ENCODE data around the gene RNF103.
"Not testable (repeated sequence)": the region's sequence is repeated elsewhere in the genome, so short reads cannot be mapped to it uniquely, and the experiment has no call there.

The RNF103 gene

GRCh38 chr2:86623494-86624266 is at the start of gene RNF103:
Gene RNF103, minus strand, starts transcription at chr2:86623865. Its CDS starts 979 bp downstream, at chr2:86622886.
- peak; percentile 93 for DNase-seq (ENCODE audit: low spot score)
- no peak for TF ChIP-seq CTCF (IDR thresholded peaks at IDR 0.05; ENCODE audit: extremely low read depth, missing control alignments)

GRCh38 chr2:86673011-86673410 is 49.3 kb upstream of the RNF103 start:
- no peak for TF ChIP-seq CTCF (IDR thresholded peaks at IDR 0.05; ENCODE audit: extremely low read depth, missing control alignments)
- DNase-seq (ENCODE audit: low spot score): no peak

DNA sequence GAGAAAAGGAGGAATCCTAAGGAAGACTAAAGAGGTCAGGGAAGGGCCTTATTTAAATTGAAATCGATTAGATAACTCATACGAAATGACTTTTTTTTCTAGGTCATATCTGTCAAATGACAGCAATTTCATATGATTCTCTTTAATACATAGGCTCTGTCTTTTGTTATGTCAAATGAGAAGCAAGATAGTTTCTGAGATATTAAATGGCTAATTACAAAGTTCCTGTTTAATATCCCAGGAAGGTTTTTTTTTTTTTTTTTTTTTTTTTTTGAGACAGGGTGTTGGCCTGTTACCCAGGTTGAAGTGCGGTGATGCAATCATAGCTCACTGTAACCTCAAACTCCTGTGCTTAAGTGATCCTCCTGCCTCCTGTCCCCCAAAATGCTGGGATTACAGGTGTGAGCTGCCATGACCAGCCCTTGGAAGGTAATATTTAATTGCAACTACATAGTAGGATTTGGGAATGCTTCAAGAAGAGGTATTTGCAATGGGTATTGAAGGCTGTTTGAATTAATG is 48.4 kb upstream of the RNF103 start:
- no peak for TF ChIP-seq CTCF (IDR thresholded peaks at IDR 0.05; ENCODE audit: extremely low read depth, missing control alignments)
- DNase-seq (ENCODE audit: low spot score): no peak

DNA sequence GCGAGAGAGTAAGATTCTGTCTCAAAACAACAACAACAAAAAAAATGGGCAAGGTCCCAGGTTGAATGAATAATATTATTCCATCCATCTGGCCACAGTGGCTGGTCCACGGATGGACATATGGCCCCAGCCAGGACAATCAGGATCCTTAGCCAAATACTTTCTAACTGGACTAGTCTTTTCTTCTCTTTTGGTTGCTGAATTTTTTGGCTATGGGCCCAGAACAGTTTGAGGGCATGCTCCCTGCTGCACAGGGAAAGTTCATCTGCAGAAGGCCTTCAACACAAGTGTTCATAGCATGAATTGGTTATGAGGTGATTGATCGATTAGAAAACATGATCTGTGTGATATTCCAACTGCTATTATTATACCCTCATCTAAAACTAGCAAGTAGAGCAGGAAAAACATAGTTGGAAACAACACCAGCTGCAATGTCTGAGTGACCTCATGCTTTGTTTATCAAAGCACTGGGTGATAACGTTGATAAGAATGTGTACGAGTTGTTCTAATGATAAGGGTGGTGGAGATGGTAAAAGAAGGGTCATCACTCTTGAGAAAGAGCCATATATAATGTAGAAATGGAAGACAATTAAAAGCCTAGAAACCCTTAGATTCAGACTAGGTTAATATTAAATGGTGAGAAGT is 47.8 kb upstream of the RNF103 start:
- no peak for DNase-seq (ENCODE audit: low spot score)
- no peak for TF ChIP-seq CTCF (IDR thresholded peaks at IDR 0.05; ENCODE audit: extremely low read depth, missing control alignments)

DNA sequence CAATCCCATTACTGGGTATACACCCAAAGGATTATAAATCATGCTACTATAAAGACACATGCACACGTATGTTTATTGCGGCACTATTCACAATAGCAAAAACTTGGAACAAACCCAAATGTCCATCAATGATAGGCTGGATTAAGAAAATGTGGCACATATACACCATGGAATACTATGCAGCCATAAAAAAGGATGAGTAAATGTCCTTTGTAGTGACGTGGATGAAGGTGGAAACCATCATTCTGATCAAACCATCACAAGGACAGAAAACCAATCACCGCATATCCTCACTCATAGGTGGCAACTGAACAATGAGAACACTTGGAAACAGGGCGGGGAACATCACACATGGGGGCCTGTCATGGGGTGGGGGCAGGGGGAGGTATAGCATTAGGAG is 45.7 kb upstream of the RNF103 start:
- not testable (repeated sequence) for DNase-seq (ENCODE audit: low spot score)

DNA sequence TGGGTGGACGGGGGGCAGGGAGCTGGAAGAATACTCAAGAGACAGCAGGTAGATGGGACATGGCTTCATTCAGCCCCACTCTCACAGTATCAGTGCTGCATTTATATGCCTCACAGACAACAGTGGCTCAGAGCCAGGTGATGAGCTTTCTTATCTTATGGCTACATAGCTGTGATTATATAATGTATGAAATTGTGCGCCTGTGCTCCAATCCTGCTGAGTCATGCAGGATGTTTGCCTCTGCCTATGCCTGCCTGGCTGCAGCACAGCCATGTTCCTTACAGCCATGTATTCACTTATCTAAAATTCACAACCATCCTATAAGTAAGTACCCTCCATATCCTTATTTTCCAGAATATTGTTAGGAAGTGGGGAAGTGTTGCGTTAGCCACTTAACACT is 37.7 kb upstream of the RNF103 start:
- no peak for TF ChIP-seq CTCF (IDR thresholded peaks at IDR 0.05; ENCODE audit: extremely low read depth, missing control alignments)
- DNase-seq (ENCODE audit: low spot score): no peak

- TF ChIP-seq CTCF (IDR thresholded peaks at IDR 0.05; ENCODE audit: extremely low read depth, missing control alignments): no peak
Measured at GRCh38 chr2:86650188-86650587, 26.5 kb upstream of the RNF103 start.

More at GRCh38 chr2:86650188-86650587, 26.5 kb upstream of the RNF103 start:
- no peak for DNase-seq (ENCODE audit: low spot score)

Data from GM20000 (cell line).